Aortic smooth muscle cell (primary cell): ENCODE data around the gene SEM1. TPM values are rescaled to one million over a fixed set of nuclear protein-coding genes. Genes with fewer than 3 reads are reported as not detected.

Experiments used
- total RNA-seq: library from RNA; depleted of rRNA; stranded (reverse); fragments of >200 nt; gene quantifications from 2 replicates; pipeline ENCODE4 v1.2.3, GENCODE V29; 2014

SEM1 gene
- total RNA-seq: 176 and 269 TPM in 2 replicates

GRCh38 chr7:96709381-96710228 lies at the start of gene SEM1:
SEM1 (minus strand) TSS chr7:96709846; CDS start chr7:96709763, 83 bp downstream.

